ENCODE results near the gene BMP6. TPM values are rescaled to one million over a fixed set of nuclear protein-coding genes. Genes with fewer than 3 reads are reported as not detected.

The BMP6 gene
- 281 and 299 TPM in 2 replicates for total RNA-seq

DNA sequence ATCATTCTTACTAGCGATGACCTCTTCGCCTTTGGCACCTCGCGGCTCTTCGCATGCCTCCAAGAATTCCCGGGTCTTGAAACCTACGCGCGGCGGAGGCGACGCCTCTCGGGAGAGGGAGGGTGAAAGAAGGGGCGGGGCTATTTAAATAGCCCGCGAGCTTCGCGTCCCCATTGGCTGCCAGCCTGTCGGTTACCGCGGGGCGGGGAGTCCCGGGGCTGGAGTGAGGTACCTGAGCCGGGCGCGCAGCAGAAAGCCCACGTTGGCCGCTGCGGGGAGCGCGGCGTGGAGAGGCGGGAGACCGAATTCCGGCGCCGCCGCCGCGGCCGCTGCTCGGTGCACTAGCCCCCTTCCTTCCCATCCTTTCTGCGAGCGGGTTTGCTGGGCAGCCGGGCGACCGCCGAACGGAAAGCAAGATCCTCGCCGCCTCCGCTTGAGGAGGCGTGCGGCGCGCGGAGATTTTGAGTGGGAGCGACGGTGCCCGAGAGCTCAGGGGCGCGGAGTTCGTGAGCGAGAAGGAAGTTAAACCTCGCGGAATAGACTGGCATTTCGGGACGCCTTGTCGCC lies at the start of gene BMP6:
BMP6 (plus strand) TSS at position 251 of the 567 bp plus-strand sequence. CDS start 857 bp downstream, outside the sequence.
- peak; percentile 85 for DNase-seq (ENCODE audit: low read depth, low spot score)

GRCh38 chr6:7677229-7677628 lies 48.7 kb upstream of the BMP6 start:
- DNase-seq (ENCODE audit: low read depth, low spot score): no peak

DNA sequence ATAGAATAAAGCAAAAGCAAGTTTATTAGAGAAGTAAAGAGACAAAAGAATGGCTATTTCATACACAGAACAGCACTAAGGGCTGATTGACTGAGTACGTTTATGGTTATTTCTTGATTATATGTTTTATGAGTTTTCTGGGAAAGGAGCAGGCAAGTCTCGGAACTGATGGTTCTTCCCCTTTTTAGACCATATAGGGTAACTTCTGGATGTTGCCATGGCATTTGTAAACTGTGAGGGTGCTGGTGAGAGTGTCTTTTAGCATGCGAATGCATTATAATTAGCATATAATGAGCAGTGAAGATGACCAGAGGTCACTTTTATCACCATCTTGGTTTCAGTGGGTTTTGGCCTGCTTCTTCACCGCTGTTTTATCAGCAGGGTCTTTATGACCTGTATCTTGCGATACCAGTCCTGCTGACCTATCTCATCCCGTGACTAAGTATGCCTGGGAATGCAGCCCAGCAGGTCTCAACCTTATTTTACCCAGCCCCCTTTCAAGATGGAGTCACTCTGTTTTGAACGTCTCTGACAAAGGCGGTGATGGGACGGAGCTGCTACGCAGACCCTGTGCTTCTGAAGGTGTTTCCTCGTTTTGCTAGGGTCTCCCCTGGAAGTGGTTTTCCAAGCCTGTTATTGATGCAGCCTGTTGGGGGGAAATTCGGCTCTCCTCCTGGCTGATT lies 45.4 kb upstream of the BMP6 start:
- DNase-seq (ENCODE audit: low read depth, low spot score): no peak

GRCh38 chr6:7681449-7681848 lies 44.5 kb upstream of the BMP6 start:
- DNase-seq (ENCODE audit: low read depth, low spot score): no peak

GRCh38 chr6:7684076-7684475 lies 41.8 kb upstream of the BMP6 start:
- DNase-seq (ENCODE audit: low read depth, low spot score): no peak

DNA sequence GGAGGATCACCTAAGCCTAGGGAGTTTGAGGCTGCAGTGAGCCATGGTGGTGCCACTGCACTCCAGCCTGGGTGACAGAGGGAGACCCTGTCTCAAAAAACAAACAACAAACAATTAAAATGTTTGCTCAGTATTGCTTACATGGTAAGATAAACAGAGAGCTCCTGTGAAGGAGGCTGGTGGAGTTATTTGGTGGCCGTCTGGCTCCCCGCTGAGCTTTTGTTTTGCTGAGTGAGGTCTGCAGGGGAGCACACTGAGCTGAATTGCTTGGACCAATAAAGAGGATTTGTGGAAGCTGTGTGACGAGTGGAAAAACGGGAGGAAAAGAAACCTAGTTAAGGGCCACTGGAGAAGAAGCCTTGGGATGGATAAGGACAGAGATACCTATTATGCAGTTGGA lies 41.1 kb upstream of the BMP6 start:
- DNase-seq (ENCODE audit: low read depth, low spot score): no peak

DNA sequence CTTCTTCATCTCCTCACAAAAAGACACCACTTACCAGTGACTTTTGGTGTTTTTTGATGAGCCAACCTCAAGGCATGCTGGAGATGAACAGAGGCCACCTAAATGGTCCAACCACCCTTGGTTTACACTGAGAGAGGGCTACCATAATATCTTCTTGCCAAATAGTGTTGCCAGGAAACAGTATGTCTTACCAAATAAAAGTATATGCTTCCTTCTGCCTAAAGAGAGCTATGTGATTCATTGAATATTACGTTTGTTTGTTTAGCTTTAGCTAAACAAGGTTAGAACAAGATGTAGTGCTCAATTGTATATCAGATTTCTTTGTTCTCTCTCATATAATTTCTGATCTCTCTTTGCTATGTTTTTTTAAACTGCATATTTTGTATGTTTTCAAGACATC lies 40.6 kb upstream of the BMP6 start:
- DNase-seq (ENCODE audit: low read depth, low spot score): no peak

GRCh38 chr6:7687145-7688111 lies 38.5 kb upstream of the BMP6 start:
- DNase-seq (ENCODE audit: low read depth, low spot score): no peak

DNA sequence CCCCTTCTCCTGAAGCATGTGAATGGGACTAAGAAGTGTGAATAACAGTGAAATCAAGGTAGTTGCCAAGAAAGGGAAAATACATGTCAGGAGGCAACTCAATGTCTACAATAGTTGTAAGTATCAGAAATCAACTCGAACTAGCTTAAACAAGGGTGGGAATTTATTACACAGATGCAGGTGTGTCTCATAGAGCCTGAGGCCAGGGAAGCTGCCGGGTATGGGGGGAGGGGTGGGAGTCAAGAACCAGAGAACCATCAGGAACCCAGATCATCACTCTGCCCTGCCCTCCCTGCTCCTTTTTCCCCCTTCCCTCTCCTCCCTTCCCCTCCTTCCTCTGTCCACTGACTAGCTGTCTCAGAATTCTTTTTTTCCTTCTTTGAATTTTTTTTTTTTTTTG lies 34.9 kb upstream of the BMP6 start:
- no peak for DNase-seq (ENCODE audit: low read depth, low spot score)

- no peak for DNase-seq (ENCODE audit: low read depth, low spot score)
These were observed 34.0 kb upstream of the BMP6 start for GRCh38 chr6:7691675-7692452.

- no peak for DNase-seq (ENCODE audit: low read depth, low spot score)
These were observed 33.5 kb upstream of the BMP6 start for GRCh38 chr6:7692453-7692784.

DNA sequence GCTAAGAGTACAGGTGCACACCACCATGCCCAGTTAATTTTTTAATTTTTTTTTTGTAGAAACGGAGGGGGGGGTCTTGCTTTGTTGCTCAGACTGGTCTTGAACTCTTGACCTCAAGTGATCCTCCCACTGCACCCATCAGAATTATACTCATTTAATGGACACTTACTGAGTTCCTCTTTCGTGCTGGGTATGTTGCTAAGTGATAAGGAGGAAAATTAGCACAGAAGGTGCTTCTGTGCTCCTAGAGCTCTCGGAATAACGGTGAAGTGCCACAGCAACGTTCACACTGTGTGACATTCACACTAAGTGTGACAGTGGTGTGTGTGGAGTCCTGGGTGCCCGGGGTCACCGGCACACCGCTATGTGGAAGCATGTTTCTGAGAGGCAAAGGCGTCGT lies 32.1 kb upstream of the BMP6 start:
- DNase-seq (ENCODE audit: low read depth, low spot score): no peak

- DNase-seq (ENCODE audit: low read depth, low spot score): no peak
These were observed 29.8 kb upstream of the BMP6 start for GRCh38 chr6:7696061-7696460.

- DNase-seq (ENCODE audit: low read depth, low spot score): no peak
These were observed 28.5 kb upstream of the BMP6 start for GRCh38 chr6:7697432-7697819.

DNA sequence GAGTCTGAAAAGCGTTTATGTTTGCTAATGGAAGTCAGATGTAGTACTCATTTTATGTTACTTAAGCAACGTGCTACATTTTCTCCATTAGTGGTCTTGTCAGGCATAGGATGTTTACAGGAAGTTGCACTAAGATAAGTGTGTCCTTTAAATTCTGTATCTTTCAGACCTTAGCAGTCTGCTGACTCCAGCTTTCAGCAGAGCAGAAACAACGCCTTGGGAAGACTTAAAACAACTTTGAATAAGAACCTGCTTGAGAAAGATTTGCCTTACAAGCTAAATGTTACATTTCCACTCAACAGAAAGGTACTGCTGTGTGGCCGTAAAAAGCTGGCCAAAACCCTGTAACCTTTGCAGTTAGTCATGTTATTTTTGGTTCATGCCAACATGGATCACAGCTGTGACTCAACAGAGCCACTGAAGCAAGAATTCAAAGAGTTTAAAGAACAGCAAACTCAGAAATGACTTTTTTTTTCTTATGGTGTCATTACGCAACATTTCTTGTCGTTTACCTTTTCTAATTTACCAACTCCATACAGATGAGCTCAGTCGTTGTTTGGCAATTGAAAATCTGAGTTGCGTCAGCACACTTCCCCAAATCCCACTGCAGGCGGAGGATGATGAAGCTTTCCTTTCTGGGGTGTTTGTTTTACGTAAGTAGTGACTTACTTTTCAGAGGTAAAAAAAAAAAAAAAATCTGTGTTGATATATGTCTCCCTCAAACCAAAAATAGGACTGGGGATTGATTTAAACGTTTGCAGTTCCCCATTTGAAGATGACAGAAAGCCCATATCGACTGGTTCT lies 27.9 kb upstream of the BMP6 start:
- DNase-seq (ENCODE audit: low read depth, low spot score): peak; percentile 43

- no peak for DNase-seq (ENCODE audit: low read depth, low spot score)
These were observed 24.6 kb upstream of the BMP6 start for GRCh38 chr6:7701212-7701834.

DNA sequence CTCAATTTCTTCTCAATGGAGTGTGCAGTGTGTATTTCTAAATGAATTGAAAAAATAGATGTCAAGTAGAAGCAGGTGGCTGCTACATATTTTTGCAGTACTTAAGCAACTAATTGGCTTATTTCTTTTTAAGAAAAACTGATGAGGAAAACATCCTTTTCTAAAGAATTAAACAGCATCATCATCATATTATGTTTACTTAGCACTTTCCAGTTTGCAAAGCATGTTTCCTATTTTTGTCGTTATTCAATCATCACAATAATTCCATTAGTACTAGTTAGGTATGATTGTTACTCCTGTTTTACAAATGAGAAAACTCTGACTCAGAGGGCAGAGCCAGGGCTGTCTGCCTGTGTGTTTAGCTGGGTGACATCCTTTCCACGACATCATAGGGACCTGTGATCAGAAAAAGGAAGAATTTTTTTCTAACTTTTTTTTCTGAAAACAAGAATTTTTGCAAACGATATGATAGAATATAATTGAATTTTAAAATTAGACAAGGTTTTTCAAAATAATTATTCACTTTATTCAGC lies 22.7 kb upstream of the BMP6 start:
- no peak for DNase-seq (ENCODE audit: low read depth, low spot score)

DNA sequence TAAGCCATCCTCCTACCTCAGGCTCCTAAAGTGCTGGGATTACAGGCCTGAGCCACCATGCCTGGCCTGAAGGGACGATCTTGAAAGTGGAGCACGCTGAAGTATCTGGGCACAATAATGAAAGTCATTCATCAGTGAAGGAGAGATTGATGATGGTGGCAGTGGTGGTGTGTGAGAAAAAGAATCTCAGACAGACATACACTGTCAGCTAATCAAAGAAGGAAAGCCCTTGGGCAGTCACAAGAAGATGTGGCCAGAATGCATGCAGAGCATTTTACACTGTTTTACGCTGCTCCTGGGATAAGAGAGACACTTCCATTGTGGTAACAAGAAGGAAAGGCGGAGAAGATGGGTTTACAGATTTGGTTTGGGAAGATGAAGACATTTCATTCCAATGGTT lies 20.4 kb upstream of the BMP6 start:
- no peak for DNase-seq (ENCODE audit: low read depth, low spot score)

- no peak for DNase-seq (ENCODE audit: low read depth, low spot score)
These were observed 19.6 kb upstream of the BMP6 start for GRCh38 chr6:7706269-7706668.

DNA sequence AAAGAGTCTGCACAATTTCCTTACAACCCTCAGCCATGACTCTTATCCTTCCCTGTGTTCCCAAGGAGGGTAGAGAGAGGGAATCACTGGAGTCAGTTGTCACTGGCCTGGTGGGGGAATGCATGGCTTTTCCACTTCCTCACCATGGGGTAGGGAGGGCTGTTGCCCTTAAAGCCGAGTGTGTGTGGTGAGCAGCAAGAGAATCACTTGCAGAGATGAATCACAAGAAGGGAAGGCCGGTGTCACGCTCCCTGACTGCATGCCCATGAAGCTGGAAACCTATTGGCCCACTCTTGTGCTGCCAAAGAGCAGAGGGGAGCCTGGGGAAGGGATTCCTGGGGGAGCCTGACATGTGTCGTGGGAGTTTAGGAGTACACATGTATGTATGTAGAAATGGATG lies 18.1 kb upstream of the BMP6 start:
- DNase-seq (ENCODE audit: low read depth, low spot score): no peak

Measured in pulmonary artery endothelial cell (primary cell).